Amniotic stem cell (primary cell): Measurements from ENCODE around the gene TOP1.

ENCODE experiments used
- DNase-seq: peaks from one replicate; lab custom pipeline; 2025; lab: John Stamatoyannopoulos, UW

Gene TOP1

DNA sequence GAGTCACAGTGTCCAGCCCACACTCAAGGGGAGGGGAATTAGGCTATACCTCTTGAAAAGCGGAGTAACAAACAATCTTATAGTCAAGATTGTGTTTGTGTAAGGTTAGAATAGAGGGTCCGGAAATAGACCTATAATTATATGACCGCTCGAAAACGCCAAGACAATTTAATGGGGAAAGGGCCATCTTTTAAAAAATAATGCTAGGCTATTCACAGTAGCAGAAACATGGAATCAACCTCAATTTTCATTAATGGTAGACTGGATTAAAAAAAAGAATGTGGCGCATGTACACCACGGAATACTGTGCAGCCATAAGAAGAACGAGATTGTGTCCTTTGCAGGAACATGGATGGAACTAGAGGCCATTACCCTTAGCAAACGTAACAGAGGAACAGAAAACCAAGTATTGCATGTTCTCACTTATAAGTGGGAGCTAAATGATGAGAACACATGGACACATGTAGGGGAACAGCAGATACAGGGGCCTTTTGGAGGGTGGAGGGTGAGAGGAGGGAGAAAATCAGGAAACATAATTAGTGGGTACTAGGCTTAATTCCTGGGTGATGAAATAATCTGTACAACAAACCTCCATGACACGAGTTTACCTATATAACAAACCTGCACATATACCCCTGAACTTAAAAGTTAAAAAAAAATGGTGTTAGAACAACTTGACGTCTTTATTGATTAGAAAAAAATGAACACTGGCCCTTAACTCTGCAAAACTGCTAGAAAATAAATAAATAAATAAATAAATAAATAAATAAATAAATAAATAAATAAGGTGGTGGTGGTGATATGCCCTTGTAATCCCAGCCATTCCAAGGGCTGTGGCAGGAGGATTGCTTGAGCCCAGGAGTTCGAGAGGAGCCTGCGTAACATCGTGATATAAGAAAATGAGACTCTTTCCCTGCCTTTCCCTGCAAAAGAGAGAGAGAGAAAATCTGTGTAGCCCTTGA lies 30.3 kb downstream of the TOP1 start:
- DNase-seq, result no peak

DNA sequence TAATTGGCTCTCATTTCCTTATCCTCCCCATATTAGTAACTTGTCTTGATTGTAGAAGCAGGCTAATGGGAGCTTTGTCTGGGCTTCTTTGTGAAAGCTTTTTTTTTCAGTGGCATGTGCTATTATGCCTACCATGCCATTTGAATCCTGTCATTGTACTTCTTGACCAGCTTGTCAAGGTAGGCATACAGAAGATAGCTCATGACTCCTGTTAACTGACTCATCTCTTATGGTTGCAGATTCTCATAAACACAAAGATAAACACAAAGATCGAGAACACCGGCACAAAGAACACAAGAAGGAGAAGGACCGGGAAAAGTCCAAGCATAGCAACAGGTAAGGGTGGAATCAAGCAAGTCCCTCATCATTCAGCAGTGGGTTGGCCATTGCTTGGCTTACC lies 32.5 kb downstream of the TOP1 start:
- DNase-seq, result no peak

DNA sequence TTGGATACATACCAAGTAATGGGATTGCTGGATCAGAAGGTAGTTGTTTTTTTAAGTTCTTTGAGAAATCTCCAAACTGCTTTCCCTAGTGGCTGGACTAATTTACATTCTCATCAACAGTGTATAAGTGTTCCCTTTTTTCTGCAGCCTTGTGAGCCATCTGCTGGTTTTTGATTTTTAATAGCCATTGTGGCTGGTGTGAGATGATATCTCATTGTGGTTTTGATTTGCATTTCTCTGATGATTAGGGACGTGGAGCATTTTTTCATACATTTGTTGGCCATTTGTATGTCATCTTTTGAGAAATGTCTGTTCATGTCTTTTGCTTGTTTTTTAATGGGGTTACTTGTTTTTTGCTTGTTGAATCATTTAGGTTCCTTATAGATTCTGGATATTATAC lies 34.8 kb downstream of the TOP1 start:
- no peak for DNase-seq

DNA sequence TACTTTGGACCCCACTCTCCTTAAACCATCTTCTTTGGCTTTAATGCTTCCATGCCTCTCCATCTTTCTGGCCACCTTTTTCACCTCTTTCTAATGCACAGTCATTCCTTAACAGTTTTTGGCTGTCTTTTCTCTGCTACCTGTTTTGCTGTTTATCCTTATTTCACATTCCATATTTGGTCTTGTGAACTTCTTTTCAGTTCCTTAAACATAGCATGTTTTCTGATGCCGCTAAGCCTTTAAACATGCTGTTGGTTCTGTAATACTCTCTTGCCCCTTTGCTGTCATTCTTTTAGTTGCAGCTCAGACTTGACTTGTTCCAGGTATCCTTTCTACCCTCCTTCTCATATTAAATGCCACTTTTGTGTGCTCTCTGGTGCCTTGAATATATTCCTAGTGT lies 35.8 kb downstream of the TOP1 start:
- no peak for DNase-seq

DNA sequence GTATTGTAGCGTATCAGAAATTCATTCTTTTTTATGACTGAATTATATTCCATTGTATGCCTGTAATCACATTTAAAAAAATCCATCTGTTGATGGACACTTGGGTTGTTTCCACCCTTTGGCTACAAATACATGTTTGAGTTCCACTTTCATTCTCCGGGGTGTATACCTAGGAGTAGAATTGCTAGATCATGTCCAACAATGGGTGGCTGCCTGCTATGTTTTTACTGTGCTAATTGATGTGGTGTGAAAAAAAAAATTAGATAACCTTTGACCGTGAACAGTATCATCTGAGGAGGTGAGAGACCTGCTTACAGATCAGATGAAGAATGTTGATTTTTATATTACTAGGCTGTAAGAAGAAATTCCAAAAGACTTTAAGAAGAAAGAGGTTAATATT lies 37.1 kb downstream of the TOP1 start:
- DNase-seq, result no peak

DNA sequence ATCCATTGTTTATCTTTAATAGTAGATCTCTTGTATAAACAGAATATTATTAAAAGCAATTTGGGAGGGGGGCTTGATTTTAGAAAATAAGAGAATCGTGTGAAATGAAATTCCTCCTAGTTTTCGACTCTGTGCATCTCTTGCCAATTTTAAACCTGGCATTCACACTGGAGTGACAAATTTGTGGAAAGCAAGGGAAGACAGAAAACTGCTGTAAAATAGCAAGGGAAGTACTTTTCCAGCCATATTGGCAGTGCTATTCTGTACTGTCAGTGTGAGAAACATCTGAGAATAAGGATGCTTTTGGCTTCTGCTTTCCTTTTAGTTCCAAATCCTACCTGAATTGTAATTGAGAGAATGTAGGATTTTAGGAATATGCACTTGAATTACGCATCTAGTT lies 40.2 kb downstream of the TOP1 start:
- DNase-seq, result no peak

DNA sequence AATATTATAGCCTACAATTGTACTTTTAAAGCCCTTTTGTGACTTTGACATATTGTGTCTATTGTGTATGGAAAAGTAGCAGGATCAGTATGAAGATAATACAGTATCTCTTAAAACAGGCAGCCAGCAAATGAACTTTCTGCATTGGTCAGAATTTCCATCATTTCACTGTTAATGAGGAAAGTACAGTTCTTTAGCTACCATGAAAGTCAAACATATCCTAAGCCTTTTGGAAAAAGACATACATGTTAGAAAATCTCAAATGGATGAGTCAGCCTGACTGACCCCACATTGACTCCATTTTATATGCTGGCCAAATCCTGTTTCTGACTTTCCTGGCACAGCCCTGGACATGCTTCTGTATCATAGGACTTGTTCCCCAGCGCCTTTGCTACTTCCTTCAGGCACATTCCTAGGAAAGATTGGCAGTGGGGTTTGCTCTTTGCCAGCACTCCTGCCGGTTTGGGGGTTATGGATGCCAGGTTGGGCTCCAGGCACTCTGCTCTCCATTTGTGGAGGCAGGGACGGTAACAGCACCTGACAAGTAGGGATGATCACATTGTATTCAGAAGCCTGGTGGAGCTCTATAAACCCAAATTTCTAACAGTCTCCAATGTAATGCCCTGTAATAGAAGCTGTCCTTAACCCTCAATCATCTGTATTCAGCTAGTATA lies 43.7 kb downstream of the TOP1 start:
- peak; percentile 63 for DNase-seq

DNA sequence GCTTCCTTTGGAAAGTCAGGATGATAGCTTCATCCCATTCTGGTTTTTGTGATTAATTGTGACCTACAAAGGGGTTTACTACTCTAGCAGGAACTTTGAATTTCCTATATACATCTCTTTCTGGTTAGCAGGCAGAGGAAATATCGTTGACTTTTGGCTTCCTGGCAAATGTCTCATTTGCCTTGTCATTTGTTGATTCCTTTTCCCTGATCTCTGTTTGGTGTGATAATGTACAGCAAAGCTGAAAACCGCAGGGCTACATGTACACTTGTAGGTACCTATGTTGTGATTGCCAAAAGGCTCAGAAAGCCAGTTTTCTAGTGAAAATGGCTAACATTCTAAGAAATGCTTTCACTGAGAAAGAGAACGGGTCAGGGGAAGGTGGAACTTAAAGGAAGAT lies 44.3 kb downstream of the TOP1 start:
- DNase-seq, result no peak

DNA sequence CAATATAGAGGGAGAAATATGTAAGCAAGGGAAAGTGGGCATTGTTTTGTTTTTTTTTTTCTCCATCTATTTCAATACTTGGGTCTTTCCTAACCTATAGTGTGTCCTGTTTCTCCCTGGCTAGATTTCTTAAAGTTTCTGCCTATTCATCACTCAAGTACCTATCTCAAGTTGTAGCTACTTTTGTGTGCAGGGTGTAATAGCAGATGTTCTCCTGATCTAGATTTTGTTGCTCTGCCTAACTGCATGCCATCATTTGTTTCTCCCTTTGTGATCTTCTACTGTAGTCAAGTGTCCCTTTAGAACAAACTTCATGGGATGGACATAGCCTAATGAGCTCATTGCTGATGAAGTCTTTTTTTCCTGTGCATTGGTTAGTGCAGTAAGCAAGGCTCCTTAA lies 45.8 kb downstream of the TOP1 start:
- DNase-seq, result no peak

DNA sequence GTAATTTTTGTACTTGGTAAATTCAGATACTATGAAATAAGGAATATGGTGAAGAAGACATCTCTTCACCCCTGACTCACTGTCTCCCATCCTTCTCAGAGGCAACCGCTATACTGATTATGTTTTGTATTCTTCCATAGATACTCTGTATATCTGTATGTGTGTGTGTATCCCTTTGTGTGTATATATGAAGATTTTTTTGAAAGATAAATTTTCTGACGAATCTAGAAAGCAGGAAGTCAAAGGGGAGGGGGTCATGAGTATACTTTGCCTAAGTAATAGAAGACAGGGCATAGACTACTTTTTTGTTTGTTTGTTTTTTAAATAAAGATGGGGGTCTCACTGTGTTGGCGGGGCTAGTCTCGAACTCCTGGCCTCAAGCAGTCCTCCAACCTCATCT lies 48.2 kb downstream of the TOP1 start:
- no peak for DNase-seq

DNA sequence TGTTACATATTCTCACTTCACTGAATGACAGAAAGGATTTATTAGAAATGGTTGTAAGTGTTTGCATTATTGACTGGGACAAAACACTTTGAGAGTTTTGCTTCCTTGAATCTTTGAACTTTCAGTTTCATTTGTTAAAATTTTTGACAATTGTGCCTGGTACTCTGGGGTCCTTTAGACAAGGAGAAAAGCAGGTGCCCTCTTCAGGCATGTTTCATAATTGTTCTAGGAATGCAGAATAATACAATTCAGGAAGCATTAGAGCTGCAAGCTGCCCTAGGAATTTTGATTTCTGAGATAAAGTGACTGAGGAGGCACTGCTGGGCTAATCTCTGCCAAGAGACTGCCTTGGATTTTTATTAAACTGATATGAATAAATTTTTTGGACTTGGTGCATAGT lies 49.7 kb downstream of the TOP1 start:
- peak; percentile 66 for DNase-seq

DNA sequence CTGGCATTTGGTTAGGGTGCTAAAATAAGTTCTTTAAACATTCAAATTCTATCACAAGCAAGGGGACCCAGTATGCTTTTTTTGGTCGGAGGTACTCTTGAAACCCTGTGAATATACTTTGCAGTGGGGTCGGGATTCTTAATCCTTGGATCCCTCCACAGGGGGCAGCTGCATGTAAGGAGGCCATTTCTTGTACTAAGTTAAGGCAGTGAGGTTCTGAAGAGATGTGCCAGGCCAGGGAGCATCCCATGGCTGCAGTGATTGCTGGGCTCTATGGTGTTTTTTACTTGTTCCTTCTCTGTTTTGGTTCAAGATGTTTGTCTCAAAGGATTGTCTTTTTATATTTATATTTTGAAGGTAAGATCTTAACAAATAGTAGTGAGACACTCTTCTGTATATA lies 50.4 kb downstream of the TOP1 start:
- DNase-seq, result no peak

DNA sequence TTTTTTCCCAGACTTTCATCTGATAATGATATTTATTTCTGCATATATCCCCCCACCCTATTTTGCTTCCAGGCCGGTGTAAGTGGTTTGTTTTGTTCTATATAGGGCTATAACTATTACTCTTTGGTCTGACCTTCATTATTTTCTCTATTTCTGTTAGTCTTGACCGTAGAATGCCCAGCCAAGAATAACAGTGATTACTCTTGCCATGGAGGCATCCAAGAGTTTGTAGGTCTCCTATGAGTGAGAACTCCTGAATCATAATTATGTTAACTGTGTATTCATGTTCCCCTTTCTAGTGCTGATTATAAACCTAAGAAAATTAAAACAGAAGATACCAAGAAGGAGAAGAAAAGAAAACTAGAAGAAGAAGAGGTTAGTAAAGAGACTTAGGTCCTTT lies 52.2 kb downstream of the TOP1 start:
- no peak for DNase-seq

DNA sequence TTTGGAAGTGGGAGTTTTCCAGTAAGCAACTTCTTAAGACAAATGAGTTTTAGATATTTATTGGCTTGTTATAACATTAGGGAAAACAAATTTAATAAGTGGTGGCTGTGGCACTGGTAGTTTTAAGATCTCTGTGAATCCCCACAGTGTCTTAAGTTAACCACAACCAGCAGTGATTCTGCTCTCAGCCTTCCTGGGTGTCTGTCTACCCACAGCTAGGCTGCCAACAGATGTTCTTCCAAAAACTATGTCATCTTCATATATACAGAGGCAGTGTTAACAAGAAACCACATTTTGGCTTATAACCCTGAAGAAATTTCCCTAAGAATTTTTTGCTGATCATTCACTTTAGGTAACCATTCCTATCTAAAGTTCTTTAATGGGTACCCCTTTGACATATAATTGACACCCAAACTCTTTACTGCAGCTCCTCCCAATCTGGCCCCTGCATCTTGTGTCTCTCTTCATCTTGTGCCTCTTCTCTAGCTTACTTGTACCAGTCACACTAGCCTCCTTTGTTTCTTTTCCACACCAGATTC lies 52.7 kb downstream of the TOP1 start:
- no peak for DNase-seq

DNA sequence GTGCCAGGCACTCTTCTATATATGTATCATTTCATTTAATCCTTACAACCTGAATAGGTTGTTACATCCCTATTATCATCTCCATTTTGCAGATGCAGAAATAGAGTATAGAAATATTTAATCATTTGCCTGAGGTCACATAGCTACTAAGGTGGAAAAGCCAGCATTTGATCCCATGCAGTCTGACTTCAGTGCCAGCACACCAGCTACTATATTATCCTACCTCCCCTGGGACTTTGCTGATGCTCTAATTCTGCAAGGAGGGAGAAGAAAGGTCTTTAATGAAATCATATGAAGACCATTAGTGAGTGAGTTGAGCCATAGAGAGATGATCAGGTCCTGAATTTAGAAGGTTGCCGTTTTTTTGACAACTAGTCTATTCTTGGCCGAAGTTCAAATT lies 53.7 kb downstream of the TOP1 start:
- DNase-seq, result no peak

DNA sequence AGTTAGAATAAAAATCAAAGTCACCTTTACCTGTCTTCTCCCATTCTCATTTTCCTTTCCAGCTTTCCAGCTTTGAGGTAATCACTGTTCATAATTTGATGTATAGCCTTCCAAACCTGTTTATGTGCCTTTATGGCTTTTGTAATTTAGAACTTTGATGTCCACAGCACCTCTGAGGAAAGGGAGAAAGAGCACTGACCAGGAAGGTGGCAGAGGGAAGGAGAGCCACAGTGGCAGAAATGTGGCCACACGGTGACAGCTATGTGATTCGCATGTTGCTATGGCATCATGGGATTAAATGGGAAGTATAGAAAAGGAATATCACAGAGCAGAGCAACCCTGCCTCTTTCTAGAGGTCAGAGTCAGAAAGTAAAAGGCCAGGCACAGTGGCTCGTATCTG lies 57.0 kb downstream of the TOP1 start:
- DNase-seq, result no peak

DNA sequence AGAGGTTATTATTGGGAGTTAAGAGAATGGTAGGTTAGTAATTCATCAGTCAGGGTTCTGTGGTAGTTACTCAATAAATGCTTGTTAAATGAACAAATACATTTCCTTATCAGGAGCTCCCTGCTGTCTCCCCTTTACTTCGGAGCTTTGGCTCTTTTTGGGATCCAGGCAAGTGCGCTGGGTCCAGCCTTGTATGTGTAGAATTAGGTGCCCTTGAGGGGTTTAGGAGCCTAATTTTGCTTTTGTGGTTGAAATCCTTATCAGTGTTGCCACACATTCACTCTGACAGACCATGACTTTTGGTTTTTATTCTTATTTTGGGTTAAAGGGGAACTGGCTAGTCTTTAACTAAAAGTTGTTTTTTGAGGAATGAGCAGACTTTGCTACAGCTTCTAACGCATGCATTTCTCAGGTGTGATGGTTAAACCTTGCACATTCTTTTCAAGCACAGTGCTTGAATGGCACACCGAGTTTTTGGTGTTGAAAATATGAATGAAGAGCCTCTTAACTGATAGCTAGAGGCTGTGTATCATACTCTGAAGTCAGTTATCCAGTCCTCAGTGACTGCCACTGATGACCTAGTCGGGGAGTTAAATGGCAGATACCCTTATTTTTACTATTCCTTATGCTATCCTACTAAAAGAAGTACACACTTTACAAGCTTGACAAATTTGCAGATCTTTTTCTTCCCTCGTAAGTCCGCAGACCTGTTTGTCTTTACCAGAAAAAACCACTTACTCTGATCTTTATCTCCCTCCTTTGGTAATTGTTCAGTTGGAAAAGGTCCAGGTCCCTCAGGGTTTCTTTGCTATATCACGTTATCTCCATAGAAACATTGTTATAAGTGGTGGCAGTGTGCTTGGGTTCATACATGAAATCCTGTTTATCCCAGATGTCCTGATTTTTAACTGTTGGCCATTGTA lies 58.0 kb downstream of the TOP1 start:
- no peak for DNase-seq

DNA sequence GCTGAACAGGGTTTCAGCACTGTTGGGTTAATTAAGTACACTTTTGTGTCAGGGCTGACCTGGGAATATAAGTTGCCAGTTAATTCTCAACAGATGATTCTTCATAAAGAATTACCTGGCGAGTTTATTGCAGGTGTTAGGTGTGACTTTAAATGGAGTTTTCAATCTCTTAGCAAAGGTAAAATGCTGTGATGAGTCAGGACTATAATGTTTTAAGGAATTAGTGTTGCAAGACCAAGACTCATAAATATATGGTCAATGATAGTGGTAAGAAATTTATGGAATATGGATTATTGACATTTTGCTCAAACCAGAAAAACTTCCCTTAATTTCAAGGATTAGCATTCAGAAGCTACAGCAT lies 58.7 kb downstream of the TOP1 start:
- no peak for DNase-seq

DNA sequence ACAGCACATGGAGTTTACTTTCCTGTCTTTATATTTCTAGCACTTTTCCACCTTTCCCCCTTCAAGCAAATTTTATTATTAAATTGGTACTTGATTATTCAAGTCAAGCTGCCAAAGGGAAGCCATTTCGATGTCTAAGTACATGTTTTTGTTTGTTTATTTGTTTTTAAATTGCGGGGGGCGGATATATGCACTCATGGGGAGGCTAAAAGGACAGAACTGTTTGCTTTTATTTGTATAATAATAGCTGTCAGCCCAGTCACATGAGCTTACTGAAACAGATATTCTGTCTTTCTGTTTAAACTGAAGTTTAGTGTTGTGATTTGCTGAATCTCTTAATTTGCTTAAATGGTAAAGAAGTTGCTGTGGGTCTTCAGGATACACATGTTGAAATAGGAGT lies 59.2 kb downstream of the TOP1 start:
- DNase-seq, result no peak

DNA sequence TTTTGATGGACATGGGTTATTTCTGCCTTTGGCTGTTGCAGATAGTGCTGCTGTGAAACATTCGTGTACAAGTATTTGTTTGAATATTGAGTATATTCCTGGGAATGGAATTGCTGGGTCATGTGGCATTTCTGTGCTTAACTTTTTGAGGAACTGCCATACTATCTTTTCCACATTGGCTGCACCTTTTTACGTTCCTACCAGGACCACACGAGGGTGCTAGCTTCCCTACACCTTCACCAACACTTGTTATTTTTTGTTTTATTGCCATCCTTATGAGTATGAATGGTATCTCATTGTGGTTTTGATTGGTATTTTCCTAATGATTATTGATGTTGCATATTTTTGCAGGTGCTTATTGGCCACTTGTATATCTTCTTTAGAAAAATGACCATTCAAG lies 60.9 kb downstream of the TOP1 start:
- no peak for DNase-seq

DNA sequence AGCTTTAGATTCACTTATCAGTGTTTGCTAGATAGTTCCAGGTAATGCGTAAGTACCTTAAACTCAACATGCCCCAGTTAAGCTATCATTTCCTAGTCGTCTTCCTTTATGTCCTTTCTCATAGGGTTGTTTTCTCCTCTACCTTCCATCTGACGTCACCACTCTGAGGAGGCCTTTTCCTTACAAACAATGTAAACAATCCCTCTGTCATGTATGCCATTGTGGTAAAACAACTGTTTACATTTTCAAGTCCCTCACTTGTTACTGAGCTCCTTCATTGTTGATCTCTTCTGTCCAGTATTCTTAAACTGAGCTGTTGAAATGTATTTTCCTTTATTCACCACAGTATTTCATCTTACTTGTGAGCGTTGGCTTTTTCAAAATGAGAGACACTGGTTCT lies 63.3 kb downstream of the TOP1 start:
- no peak for DNase-seq

DNA sequence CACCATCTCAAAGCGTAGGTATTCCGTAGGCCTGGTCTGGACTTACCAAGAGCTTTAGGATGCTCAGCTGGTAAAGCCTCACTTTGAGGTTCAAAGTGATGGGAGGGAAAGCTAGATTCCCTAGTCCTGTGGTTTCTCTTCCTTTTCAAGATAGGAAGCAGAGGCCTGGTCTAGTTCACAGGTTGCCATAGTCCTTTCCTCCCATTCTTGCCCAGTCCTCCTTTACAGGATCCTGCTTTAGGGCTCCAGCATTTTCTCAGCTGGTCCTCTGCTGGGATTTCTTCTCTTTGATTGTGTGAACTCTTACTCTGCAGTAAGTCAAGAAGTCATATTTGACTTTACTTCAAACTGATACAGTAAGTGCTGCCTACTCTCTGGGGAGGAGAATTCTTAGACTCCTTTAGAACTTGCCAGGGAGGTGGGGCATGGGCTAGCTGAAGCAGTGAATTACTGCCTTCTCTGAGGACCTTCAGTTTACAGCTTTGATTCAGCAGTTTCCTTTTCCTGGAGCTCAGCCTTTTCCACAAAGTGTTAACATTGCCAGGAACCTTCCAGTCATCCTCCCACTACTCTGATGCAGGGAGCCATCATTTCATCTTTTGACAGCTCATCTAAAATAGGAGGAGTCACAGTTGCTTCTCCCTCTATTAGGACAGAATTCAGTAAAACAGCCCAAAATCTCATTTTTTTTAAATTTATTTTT lies 65.9 kb downstream of the TOP1 start:
- DNase-seq, result no peak
